ENCODE measurements around the gene SIGLEC9.

Gene SIGLEC9

GRCh38 chr19:51119611-51120010 is 5.1 kb upstream of the SIGLEC9 start:
- no peak for DNase-seq (ENCODE audit: low read depth)
- H3K4me3 ChIP-seq (ENCODE audit: control insufficient read depth, low read depth, low read length) = no peak overlapping the region
- TF ChIP-seq, protein P1, sequence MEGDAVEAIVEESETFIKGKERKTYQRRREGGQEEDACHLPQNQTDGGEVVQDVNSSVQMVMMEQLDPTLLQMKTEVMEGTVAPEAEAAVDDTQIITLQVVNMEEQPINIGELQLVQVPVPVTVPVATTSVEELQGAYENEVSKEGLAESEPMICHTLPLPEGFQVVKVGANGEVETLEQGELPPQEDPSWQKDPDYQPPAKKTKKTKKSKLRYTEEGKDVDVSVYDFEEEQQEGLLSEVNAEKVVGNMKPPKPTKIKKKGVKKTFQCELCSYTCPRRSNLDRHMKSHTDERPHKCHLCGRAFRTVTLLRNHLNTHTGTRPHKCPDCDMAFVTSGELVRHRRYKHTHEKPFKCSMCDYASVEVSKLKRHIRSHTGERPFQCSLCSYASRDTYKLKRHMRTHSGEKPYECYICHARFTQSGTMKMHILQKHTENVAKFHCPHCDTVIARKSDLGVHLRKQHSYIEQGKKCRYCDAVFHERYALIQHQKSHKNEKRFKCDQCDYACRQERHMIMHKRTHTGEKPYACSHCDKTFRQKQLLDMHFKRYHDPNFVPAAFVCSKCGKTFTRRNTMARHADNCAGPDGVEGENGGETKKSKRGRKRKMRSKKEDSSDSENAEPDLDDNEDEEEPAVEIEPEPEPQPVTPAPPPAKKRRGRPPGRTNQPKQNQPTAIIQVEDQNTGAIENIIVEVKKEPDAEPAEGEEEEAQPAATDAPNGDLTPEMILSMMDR (IDR thresholded peaks at IDR 0.05; ENCODE audit: control insufficient read depth, insufficient read depth, low read depth, low read length, missing control alignments) = no peak

GRCh38 chr19:51120160-51120559 is 4.5 kb upstream of the SIGLEC9 start:
- DNase-seq (ENCODE audit: low read depth) = no peak
- TF ChIP-seq, protein P1 (IDR thresholded peaks at IDR 0.05; ENCODE audit: control insufficient read depth, insufficient read depth, low read depth, low read length, missing control alignments) = no peak
- no peak overlapping the region for H3K4me3 ChIP-seq (ENCODE audit: control insufficient read depth, low read depth, low read length)

DNA sequence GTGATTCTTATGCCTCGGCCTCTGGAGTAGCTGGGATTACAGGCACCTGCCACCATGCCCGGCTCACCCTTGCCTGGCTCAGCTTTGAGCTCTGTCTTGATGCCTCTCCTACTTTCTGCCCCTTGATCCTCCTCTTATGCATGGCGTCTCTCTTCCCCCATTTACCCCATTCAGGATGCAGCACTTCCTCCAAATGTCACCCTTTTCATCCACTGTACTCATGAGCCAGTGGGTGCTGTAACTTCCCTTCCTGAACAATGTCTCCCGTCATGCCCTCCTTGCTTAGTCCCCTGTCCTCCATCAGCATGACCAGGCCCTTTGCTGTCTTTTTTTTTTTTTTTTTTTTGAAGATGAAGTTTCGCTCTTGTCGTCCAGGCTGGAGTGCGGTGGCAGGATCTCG is 3.4 kb upstream of the SIGLEC9 start:
- TF ChIP-seq, protein P1 (IDR thresholded peaks at IDR 0.05; ENCODE audit: control insufficient read depth, insufficient read depth, low read depth, low read length, missing control alignments) = no peak
- DNase-seq (ENCODE audit: low read depth) = no peak
- H3K4me3 ChIP-seq (ENCODE audit: control insufficient read depth, low read depth, low read length) = no peak overlapping the region

GRCh38 chr19:51122112-51122981 is 2.4 kb upstream of the SIGLEC9 start:
- DNase-seq (ENCODE audit: low read depth) = no peak
- no peak overlapping the region for H3K4me3 ChIP-seq (ENCODE audit: control insufficient read depth, low read depth, low read length)
- TF ChIP-seq, protein P1 (IDR thresholded peaks at IDR 0.05; ENCODE audit: control insufficient read depth, insufficient read depth, low read depth, low read length, missing control alignments) = no peak

DNA sequence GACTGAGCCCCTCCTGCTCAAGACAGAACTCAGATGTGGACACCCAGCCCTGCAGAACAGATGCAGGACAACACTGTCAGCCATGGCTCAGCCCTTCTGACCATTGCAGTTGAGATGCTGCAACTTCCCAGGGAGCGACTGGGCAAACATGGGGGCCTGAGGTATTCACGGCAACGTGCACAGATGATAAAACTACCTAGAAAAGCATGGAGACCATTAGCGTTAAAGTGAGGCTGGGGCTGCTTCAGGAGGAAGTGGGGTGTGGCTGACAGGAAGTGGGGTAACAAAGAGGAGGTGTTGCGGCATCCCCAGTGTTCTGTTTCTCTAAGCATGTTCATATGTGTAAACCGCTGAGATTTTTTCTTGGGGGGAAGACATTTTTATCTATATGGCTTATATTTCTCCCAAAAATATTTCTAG is 1.3 kb upstream of the SIGLEC9 start:
- no peak overlapping the region for H3K4me3 ChIP-seq (ENCODE audit: control insufficient read depth, low read depth, low read length)
- TF ChIP-seq, protein P1 (IDR thresholded peaks at IDR 0.05; ENCODE audit: control insufficient read depth, insufficient read depth, low read depth, low read length, missing control alignments) = no peak
- DNase-seq (ENCODE audit: low read depth) = no peak

DNA sequence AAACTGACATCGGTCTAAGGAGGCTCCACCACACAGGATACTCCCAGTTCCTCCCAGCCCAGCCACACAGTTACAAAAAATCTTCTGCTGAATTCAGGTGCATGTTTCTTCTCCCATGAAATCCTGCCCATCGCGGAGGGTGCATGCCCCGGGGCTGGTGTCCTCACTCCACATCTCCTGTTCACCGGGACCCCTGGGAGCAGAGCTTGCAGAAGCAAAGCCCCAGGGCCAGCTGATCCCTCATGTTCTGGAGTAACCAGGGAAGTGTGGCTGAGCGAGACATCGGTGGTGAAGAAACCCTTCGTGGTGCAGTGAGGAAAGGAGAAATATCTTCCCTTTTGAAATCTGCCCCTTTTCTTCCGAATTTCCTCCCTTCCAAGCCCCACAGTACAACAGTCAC is 904 bp upstream of the SIGLEC9 start:
- no peak for DNase-seq (ENCODE audit: low read depth)
- TF ChIP-seq, protein P1 (IDR thresholded peaks at IDR 0.05; ENCODE audit: control insufficient read depth, insufficient read depth, low read depth, low read length, missing control alignments) = no peak
- no peak overlapping the region for H3K4me3 ChIP-seq (ENCODE audit: control insufficient read depth, low read depth, low read length)
